SKM-1 (cell line): ENCODE data around the gene CCDC196.

ENCODE experiments used
- DNase-seq: peaks from one replicate; lab custom pipeline; 2025; ENCODE audit not compliant: unreplicated experiment; lab: John Stamatoyannopoulos, UW

CCDC196 gene

GRCh38 chr14:66485910-66486421 lies at the start of gene CCDC196:
Gene CCDC196 (plus strand): TSS chr14:66486371. CDS start chr14:66486503, 132 bp downstream.
- no peak for DNase-seq

DNA sequence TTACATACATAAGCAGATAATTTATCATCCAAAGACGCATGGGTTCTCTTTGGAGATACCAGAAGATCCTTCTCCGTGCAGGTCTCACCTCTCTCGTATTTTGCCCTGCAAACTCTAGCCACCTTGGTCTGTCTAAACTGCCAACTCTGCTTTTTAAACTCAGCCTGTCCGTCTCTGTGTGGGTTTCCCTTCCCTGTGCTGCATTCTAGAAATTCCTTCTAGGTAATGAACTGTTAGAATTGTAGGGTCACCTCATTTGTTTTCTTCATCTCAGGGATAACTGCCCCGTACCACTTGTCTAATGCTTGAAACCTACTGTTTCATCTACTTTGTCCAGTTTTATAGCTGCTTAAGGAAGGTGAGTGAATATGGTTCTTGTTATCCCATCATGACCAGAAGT lies 45.4 kb upstream of the CCDC196 start:
- no peak for DNase-seq

GRCh38 chr14:66442953-66443571 lies 43.1 kb upstream of the CCDC196 start:
- DNase-seq = no peak

- no peak for DNase-seq
These were observed 42.4 kb upstream of the CCDC196 start for GRCh38 chr14:66443785-66444184.

GRCh38 chr14:66444271-66444927 lies 41.8 kb upstream of the CCDC196 start:
- no peak for DNase-seq

DNA sequence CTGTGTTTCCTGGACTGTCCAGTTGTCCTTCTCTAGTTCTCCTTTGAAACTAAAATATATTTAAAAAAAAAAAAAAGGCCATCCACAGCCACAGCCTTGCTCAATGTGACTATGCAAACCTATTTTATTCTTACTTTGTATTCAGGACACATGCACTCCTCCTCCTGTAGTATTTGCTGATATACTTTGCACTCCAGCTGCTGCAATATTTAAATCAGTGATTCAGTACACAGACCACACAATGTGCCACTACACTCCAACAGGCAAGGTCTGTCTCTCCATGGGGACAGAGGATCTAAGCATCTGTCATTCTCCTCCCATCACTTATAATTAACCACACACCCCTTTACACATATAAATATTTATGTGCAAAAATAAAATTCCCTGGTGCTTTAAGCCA lies 40.2 kb upstream of the CCDC196 start:
- no peak for DNase-seq

DNA sequence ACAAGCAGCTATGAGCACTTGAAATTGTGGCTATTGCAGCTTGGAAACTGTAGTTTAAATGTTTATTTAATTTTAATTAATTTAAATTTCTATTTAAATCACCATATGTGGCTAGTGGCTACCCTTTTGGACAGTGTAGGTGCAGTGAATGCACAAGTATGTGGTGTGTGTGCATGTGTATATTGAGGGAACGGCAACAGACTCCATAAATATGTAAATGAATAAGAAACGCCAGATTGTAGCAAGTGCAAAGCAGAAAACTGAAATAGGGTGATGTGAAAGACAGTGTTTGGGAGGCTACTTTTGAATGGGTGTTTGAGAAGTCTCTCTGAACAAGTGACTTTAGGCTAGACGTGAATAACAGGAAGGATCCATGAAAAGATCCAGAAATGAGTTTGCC lies 32.7 kb upstream of the CCDC196 start:
- DNase-seq = no peak

DNA sequence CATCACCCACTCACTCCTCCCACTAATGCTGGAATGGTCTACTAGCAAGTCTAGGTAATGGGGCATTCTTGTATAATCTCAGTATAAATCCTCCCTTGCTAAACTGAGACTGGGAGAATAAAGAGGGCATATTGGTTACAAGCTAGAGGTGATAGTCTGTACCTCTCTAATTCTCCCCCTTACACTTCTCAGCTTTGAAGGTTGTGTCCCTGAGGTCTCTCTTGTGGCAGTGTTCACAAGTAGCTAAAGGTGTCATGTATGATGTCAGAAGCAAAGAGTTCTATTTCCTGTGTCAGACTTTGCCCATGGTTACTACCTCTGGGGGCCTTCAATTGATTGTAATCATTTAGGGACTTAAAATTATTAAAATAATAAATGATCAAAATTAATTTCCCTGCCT lies 26.6 kb upstream of the CCDC196 start:
- no peak for DNase-seq

DNA sequence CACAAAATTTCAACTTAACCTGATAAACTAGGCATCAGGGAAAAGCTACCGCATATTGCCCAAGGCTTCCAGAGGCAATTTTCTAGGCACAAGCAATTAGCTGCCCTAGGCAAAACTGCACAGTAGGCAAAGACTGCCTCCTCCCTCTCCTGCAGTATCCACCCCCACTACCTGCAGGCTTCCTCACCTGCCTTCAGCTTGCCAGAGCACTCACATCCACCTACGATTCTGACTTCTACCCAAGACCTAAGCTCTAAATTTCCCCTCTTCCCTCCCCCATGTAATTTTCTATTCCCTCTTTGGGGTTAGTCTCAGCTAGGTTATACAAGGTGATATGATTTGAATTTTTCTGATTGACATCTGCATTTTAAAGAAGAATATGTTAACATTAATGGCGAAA lies 21.9 kb upstream of the CCDC196 start:
- no peak for DNase-seq

DNA sequence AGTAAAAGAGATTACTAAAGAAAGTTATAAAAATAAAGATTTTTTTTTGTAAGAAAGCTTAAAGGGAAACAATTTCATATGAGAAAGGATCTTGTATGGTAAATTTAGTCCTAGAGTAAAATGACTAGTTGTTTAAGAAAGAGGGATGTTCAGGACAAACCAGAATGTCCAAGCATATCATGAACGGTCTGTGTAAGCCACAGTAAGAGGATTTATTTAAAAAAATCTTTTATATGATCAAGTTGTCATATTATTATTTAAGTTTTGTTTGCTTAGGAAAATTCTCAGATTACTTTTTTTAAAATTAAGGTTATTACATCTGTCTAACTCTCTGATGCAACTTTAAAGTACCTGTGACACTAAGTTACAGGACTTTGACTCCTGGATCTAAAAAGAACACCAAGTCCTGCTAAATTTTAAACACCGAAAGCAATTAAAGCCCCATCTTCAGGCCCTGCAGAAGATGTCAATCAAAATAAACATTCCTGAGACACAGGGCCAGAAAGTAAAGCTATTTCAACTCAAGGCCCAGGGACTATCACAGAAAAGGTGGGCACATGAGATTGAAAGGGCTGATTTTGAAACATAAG lies 17.3 kb upstream of the CCDC196 start:
- no peak for DNase-seq

- no peak for DNase-seq
These were observed 14.6 kb upstream of the CCDC196 start for GRCh38 chr14:66471584-66471983.

DNA sequence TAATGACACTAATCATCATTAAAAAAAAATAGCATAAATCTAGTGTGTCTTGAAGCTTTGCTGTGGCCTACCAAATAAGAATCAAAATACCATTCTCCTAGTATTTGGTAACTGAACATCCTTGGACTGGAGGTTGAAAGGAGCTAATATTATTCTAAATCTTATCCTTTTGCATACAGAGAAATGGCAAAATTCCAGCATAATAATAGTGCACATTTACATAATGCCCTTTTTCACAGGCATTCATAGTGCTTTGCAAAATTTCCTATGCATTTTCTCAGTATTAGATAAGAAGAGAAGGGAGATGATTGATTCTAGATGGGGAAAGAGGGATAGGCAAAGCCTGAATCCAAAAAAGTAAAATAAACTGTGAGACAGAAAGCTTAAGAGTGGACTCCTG lies 13.9 kb upstream of the CCDC196 start:
- DNase-seq = no peak

GRCh38 chr14:66473223-66473622 lies 12.9 kb upstream of the CCDC196 start:
- no peak for DNase-seq

DNA sequence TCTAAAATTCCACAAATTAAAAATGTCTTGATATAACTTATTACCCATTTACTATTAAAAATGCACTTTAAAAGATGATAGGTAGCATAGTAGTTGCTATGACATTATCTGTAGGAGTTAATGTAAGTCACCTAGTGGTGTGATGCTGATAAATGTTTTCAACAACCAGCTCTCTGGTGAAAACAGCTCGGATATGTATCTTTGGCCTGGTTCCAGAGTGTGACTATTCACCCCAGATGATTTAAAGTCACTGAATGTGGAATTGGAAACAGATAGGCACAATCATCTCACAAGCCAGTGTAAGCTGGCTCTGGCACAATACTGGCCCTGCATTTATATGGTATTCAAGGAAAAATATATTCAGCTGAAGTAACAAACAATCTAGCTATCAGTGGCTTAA lies 9.2 kb upstream of the CCDC196 start:
- no peak for DNase-seq

DNA sequence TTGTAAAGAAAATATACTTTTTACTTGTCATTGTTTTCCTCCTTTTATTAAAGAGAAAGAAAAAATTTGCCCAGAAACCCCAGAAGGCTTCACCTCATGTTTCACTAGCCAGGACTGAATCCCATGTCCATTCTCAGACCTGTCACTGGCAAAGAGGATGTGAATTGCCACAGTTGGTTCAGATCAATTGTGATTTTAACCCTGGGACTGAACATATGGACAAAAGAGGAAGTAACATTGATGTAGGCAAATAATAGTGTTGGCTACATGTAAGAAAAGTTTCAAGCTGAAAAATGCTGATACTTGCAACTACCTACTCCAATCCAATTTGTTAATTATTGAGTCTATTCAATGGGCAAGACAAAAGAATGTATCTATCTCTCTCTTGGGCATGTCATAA lies 8.6 kb upstream of the CCDC196 start:
- no peak for DNase-seq

GRCh38 chr14:66482873-66483272 lies 3.3 kb upstream of the CCDC196 start:
- no peak for DNase-seq

GRCh38 chr14:66483322-66483721 lies 2.8 kb upstream of the CCDC196 start:
- DNase-seq = no peak

- no peak for DNase-seq
These were observed 1.1 kb upstream of the CCDC196 start for GRCh38 chr14:66485029-66485428.

DNA sequence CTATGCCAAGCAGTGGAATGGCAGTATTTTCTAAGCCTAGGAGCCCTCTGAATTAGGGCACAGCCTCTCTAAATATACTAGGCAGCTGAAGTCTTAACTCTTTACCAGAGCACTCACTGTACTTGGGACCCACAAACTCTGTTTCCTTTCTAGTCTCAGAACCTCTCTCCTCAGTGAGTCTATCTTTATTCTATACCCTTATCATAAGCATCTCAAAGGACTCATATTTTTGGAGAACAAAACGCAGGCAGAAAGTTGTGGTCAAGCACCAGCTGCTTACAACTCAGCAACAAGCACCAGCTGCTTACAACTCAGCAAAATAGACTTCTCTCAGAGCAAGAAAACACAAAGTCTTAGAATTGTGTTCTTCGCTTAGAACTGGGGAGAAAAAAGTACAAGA lies 993 bp downstream of the CCDC196 start:
- no peak for DNase-seq

DNA sequence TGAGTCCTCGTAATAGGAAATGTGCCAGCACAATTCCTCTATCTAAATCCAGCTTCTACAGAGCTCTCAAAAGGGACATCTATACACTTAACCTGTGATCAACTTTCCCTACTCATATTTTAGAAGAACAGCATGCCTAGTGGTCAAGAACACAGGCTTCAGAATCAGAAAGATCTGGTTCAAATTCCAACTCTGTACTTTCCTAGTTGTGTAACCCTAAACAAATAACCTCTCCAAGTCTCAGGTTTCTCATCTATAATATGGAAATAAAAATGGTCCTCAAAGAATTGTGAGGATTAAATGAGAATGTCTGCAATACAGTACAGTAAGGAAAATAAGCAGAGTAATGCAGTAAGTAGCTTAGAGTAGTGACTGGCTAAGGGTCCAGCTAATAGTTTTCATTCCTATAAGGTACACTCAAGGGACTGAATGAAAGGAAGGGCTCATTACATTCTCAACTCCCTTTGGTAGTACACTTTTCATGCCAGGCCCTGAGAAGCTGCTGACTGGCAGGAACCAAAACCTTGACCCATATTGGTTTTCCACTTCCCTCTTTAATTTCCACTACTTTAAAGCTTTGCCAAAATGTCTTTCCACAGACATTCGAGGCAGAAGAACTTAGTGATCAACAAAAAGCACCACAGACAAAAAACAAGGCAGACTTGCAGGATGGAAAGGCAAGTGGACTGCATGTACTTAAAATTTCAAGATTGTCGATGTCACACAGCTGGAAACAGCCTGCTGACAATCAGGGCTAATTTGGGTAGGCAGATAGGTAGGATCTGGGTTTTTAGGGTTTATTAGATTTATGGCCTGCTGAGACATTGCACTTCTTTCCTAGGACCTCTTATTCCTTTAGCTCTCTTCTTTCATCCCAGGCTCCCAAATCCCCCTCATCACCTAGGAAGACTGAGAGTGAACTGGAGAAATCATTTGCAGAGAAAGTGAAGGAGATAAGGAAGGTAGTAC lies 4.3 kb downstream of the CCDC196 start:
- DNase-seq = no peak

GRCh38 chr14:66493750-66494149 lies 7.6 kb downstream of the CCDC196 start:
- no peak for DNase-seq
